ENCODE measurements around the gene CARNS1.
"Not testable (repeated sequence)": the region's sequence is repeated elsewhere in the genome, so short reads cannot be mapped to it uniquely, and the experiment has no call there.

CARNS1 gene

DNA sequence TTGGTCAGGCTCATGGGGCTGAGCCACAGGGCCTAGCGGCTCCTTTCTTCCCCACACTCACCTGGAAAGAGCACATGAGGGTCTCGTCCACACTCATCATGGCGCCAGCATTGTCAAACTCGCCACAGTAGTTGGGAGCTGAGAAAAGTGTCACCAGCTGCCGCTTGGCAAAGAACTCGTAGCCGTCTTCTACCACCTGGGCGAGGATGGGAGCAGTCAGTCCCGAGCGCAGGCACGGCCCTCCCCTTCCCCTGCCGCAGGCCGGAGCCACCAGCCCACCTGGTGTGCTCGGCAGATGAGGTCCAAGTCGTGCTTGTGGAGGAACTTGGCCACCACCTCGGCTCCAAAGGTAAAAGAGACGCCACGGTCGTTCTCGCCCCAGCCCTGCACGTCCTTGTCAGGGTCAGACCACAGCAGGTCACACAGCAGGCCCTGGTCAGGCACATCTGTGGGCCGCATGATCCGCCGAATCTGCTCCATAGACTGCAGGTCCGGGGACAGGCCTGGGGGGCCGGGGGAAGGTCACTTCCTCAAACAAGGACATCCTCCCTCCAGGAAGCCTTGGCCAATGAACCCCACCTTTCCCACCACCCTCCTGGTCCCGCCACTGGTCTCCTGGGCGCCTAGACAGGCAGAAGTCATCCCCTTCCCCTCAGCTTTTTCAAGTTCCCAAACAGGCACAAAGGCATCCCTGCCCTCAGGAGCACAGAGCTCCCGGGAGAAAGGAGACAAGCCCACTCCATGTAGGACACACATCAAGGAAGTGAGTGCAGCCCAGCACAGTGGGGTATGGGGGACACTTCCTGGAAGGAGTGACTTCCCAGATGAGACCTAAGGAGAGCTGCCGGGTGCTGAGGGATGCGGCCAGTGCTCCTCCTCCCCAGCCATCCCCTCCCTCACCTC is 16.6 kb upstream of the CARNS1 start:
- TF ChIP-seq, protein P1, sequence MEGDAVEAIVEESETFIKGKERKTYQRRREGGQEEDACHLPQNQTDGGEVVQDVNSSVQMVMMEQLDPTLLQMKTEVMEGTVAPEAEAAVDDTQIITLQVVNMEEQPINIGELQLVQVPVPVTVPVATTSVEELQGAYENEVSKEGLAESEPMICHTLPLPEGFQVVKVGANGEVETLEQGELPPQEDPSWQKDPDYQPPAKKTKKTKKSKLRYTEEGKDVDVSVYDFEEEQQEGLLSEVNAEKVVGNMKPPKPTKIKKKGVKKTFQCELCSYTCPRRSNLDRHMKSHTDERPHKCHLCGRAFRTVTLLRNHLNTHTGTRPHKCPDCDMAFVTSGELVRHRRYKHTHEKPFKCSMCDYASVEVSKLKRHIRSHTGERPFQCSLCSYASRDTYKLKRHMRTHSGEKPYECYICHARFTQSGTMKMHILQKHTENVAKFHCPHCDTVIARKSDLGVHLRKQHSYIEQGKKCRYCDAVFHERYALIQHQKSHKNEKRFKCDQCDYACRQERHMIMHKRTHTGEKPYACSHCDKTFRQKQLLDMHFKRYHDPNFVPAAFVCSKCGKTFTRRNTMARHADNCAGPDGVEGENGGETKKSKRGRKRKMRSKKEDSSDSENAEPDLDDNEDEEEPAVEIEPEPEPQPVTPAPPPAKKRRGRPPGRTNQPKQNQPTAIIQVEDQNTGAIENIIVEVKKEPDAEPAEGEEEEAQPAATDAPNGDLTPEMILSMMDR (IDR thresholded peaks at IDR 0.05; ENCODE audit: low read depth, low read length), result no peak
- H3K4me3 ChIP-seq (ENCODE audit: low read depth, low read length), result no peak overlapping the region

- TF ChIP-seq, protein P1 (IDR thresholded peaks at IDR 0.05; ENCODE audit: low read depth, low read length), result no peak
Observed at GRCh38 chr11:67400251-67400941, 15.1 kb upstream of the CARNS1 start.

DNA sequence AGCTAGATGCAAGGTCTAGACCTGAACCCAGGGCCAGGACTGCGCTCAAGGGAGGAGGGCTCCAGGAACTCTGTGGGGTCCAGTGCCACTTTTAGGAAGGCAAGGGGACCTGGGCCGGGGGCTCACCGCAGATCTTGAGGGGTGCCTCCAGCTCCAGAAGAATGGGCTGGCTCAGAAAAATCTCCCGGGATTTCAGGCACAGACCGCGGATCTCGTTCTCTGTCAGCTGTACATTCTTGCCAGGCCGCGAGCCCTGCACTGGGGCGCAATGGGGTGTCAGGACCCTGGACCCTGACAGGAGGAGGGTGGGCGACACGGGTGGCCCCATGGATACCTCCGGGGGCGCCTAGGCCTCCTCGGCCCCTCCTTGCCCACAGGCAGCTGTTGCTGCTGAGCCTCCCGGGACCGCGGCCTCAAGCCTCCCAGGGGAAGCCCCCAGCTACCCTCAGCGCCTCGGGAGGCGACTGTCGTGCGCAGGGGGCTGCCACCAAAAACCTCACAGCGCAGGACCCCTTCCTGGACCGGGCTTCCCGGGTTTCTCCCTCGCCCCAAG is 14.5 kb upstream of the CARNS1 start:
- TF ChIP-seq, protein P1 (IDR thresholded peaks at IDR 0.05; ENCODE audit: low read depth, low read length), result no peak
- H3K4me3 ChIP-seq (ENCODE audit: low read depth, low read length), result peak overlapping the region; percentile 95

More at GRCh38 chr11:67400251-67400941, 15.1 kb upstream of the CARNS1 start:
- H3K4me3 ChIP-seq (ENCODE audit: low read depth, low read length), result peak overlapping the region; percentile 95

DNA sequence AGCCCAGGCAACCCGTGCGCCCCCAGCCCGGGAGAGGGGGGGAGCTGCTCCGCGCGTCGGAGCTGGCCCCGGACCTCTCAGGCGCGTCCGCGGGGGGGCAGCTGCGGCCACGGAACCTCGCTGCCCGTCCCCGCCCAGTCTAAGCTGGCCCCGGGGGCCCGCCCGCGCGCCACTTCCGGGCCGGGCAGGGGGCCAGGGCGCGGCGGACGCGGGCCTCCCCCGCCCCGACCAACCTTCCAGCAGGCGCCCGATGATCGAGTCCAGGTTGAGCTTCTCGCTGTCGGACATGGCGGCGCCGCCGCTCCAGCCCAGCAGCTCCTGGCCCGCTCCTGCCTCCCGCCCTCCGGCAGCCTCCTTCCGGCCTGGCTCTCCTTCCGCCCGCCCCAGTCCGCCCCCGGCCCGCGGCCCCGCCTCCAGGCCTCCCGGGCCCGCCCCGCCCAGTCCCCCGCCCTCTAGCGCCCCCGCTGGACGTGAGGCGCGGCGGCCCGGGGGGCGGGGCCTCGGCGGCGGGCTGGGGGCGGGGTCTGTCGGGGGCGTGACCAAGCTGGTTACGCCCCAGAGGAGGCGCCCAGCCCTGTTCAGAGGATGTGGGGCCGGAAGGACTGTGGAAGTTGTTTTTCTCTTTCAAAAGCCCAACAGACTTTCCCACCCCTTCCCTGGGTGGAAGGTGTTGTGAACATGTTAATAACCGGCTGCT is 13.8 kb upstream of the CARNS1 start, which contains the start of gene PPP1CA:
TSS of gene PPP1CA (minus strand) at position 364 of the 697 bp plus-strand sequence. CDS start at position 288, 76 bp downstream.
- H3K4me3 ChIP-seq (ENCODE audit: low read depth, low read length), result peak within 1 kb of the TSS; percentile 95
- TF ChIP-seq, protein P1 (IDR thresholded peaks at IDR 0.05; ENCODE audit: low read depth, low read length), result no peak

DNA sequence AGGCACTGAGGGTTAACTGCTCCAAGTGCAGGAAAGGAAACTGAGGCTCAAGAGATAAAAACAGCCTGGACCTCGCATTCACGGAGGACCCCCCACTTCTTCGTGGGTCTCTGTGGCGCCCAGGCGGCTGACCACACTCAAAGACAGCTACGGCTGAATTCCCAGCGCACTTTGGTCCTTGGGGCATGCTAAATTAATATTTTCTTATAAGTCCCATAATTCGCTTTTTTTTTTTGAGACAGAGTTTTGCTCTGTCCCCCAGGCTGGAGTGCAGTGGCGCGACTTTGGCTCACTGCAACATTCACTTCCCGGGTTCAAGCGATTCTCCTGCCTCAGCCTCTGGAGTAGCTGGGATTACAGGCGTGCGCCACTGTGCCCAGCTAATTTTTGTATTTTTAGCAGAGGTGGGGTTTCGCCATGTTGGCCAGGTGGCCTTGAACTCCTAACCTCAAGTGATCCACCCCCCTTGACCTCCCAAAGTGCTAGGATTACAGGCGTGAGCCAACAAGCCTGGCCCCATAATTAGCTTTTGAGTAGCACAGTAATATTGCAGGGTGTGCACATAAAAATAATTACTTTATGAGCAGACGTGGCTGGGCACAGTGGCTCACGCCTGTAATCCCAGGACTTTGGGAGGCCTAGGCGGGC is 13.2 kb upstream of the CARNS1 start:
- H3K4me3 ChIP-seq (ENCODE audit: low read depth, low read length), result peak overlapping the region; percentile 45

DNA sequence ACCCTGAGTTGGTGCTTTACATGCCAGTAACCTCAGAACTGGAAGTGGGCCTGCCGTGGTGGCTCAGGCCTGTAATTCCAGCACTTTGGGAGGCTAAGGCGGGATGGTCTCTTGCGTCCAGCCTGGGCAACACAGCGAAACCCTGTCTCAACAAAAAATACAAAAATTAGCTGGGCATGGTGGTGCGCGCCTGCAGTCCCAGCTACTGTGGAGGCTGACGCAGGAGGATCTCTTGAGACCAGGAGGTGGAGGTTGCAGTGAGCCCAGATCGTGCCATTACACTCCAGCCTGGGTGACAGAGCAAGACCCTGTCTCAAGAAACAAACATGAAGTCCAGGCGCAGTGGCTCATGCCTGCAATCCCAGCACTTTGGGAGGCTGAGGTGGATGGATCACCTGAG is 12.4 kb upstream of the CARNS1 start:
- not testable (repeated sequence) for H3K4me3 ChIP-seq (ENCODE audit: low read depth, low read length)

- TF ChIP-seq, protein P1 (IDR thresholded peaks at IDR 0.05; ENCODE audit: low read depth, low read length), result no peak
- no peak overlapping the region for H3K4me3 ChIP-seq (ENCODE audit: low read depth, low read length)
Observed at GRCh38 chr11:67404515-67405195, 10.8 kb upstream of the CARNS1 start.

Measured in WI38 (cell line).